ENCODE data around the gene PLAC1. TPM values are rescaled to one million over a fixed set of nuclear protein-coding genes. Genes with fewer than 3 reads are reported as not detected.

The PLAC1 gene
- total and polyA plus RNA-seq, 2 experiments from 2014 or later, result 0.50 to 0.83 TPM

GRCh38 chrX:134538316-134538715 lies 120.0 kb downstream of the PLAC1 start:
- Histone ChIP-seq H3K27me3 (ENCODE audit: insufficient read depth) (no peaks in the 10 kb centered on the region), H3K4me1 (ENCODE audit: insufficient read depth) (peaks cover 20% of the 10 kb centered on the region), H3K4me2 (no peak overlapping the region), H3K27ac (ENCODE audit: low read depth) (no peak overlapping the region), H2AFZ (no peak overlapping the region), H4K20me1 (replicated peaks; ENCODE audit: insufficient read depth) (no peaks in the 10 kb centered on the region), H3K9me2 (ENCODE audit: insufficient read depth) (no peaks in the 10 kb centered on the region), H3K4me3 (no peak overlapping the region), H3F3A (replicated peaks; ENCODE audit: low read depth) (no peaks in the 10 kb centered on the region), H3K79me2 (replicated peaks; ENCODE audit: insufficient read depth) (no peaks in the 10 kb centered on the region), H3K36me3 (ENCODE audit: insufficient read depth) (no peaks in the 10 kb centered on the region)
- DNase-seq (ENCODE audit: low spot score) (no peak), ATAC-seq (no peak)
- H3K27ac Mint-ChIP-seq, result no peak overlapping the region
- peaks cover 32% of the 10 kb centered on the region for H3K4me1 Mint-ChIP-seq
- TF ChIP-seq CTCF (conservative IDR thresholded peaks at IDR 0.05; ENCODE audit: low read depth in 2 of 2), result no peak
- TF ChIP-seq NANOG (IDR thresholded peaks at IDR 0.05; ENCODE audit: borderline replicate concordance), result no peak
- no peak for TF ChIP-seq ZNF114 (CRISPR knock-in tag; IDR thresholded peaks at IDR 0.05)
- TF ChIP-seq POLR2AphosphoS5 (IDR thresholded peaks at IDR 0.05; ENCODE audit: low read depth), result no peak
- TF ChIP-seq, protein P1, sequence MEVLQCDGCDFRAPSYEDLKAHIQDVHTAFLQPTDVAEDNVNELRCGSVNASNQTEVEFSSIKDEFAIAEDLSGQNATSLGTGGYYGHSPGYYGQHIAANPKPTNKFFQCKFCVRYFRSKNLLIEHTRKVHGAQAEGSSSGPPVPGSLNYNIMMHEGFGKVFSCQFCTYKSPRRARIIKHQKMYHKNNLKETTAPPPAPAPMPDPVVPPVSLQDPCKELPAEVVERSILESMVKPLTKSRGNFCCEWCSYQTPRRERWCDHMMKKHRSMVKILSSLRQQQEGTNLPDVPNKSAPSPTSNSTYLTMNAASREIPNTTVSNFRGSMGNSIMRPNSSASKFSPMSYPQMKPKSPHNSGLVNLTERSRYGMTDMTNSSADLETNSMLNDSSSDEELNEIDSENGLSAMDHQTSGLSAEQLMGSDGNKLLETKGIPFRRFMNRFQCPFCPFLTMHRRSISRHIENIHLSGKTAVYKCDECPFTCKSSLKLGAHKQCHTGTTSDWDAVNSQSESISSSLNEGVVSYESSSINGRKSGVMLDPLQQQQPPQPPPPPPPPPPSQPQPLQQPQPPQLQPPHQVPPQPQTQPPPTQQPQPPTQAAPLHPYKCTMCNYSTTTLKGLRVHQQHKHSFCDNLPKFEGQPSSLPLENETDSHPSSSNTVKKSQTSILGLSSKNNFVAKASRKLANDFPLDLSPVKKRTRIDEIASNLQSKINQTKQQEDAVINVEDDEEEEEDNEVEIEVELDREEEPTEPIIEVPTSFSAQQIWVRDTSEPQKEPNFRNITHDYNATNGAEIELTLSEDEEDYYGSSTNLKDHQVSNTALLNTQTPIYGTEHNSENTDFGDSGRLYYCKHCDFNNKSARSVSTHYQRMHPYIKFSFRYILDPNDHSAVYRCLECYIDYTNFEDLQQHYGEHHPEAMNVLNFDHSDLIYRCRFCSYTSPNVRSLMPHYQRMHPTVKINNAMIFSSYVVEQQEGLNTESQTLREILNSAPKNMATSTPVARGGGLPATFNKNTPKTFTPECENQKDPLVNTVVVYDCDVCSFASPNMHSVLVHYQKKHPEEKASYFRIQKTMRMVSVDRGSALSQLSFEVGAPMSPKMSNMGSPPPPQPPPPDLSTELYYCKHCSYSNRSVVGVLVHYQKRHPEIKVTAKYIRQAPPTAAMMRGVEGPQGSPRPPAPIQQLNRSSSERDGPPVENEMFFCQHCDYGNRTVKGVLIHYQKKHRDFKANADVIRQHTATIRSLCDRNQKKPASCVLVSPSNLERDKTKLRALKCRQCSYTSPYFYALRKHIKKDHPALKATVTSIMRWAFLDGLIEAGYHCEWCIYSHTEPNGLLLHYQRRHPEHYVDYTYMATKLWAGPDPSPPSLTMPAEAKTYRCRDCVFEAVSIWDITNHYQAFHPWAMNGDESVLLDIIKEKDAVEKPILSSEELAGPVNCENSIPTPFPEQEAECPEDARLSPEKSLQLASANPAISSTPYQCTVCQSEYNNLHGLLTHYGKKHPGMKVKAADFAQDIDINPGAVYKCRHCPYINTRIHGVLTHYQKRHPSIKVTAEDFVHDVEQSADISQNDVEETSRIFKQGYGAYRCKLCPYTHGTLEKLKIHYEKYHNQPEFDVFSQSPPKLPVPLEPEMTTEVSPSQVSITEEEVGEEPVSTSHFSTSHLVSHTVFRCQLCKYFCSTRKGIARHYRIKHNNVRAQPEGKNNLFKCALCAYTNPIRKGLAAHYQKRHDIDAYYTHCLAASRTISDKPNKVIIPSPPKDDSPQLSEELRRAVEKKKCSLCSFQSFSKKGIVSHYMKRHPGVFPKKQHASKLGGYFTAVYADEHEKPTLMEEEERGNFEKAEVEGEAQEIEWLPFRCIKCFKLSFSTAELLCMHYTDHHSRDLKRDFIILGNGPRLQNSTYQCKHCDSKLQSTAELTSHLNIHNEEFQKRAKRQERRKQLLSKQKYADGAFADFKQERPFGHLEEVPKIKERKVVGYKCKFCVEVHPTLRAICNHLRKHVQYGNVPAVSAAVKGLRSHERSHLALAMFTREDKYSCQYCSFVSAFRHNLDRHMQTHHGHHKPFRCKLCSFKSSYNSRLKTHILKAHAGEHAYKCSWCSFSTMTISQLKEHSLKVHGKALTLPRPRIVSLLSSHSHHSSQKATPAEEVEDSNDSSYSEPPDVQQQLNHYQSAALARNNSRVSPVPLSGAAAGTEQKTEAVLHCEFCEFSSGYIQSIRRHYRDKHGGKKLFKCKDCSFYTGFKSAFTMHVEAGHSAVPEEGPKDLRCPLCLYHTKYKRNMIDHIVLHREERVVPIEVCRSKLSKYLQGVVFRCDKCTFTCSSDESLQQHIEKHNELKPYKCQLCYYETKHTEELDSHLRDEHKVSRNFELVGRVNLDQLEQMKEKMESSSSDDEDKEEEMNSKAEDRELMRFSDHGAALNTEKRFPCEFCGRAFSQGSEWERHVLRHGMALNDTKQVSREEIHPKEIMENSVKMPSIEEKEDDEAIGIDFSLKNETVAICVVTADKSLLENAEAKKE (CRISPR knock-in tag; IDR thresholded peaks at IDR 0.05), result no peak
- no peak for TF ChIP-seq CREB1 (CRISPR knock-in tag; IDR thresholded peaks at IDR 0.05; ENCODE audit: low read depth)
- no peak for TF ChIP-seq EZH2 (IDR thresholded peaks at IDR 0.05; ENCODE audit: low read depth, unreplicated experiment)
- TF ChIP-seq, protein P2, sequence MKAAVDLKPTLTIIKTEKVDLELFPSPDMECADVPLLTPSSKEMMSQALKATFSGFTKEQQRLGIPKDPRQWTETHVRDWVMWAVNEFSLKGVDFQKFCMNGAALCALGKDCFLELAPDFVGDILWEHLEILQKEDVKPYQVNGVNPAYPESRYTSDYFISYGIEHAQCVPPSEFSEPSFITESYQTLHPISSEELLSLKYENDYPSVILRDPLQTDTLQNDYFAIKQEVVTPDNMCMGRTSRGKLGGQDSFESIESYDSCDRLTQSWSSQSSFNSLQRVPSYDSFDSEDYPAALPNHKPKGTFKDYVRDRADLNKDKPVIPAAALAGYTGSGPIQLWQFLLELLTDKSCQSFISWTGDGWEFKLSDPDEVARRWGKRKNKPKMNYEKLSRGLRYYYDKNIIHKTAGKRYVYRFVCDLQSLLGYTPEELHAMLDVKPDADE (IDR thresholded peaks at IDR 0.05), result no peak
- TF ChIP-seq EZH2phosphoT487 (IDR thresholded peaks at IDR 0.05; ENCODE audit: unreplicated experiment), result no peak
- no peak for TF ChIP-seq JUNB (IDR thresholded peaks at IDR 0.05; ENCODE audit: unreplicated experiment)
- TF ChIP-seq ZNF331 (CRISPR knock-in tag; IDR thresholded peaks at IDR 0.05; ENCODE audit: low read depth), result no peak
- no peak for TF ChIP-seq STAT1 (IDR thresholded peaks at IDR 0.05; ENCODE audit: unreplicated experiment)
- TF ChIP-seq REST (IDR thresholded peaks at IDR 0.05; ENCODE audit: unreplicated experiment), result no peak
- H3K36me3 Mint-ChIP-seq (ENCODE audit: low read depth), result no peaks in the 10 kb centered on the region
- H3K9me3 Mint-ChIP-seq, result no peaks in the 10 kb centered on the region
- no peak overlapping the region for H3K4me3 Mint-ChIP-seq
- peaks cover 7% of the 10 kb centered on the region for H3K27me3 Mint-ChIP-seq (ENCODE audit: insufficient read depth, low read depth, poor library complexity)
